GM19035 (cell line): ENCODE measurements around the gene LUZP2.

Experiments
- ATAC-seq: cut with Tn5 transposase; IDR thresholded peaks from one replicate; pipeline ENCODE4 v1.9.1; 2021; ENCODE audit not compliant: unreplicated experiment

Gene LUZP2

DNA sequence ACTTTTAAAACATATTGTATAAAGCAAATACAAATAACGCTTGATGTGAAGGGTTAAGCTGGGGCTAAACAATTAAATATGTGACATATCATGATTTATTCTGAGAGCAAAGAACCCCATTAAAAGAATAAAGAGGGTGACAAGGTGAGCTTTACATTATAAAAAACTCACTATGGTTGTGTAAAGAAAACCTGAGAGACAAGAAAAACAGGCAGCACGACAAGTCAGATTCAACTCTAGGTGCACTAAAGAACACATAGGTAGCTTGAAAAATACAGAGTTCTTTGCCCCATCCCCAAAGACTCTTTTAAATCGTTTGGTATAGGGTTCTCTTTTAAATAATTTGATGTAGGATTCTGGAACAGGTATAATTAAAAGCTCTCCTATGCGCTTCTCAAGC lies 63.5 kb downstream of the LUZP2 start:
- ATAC-seq = no peak

DNA sequence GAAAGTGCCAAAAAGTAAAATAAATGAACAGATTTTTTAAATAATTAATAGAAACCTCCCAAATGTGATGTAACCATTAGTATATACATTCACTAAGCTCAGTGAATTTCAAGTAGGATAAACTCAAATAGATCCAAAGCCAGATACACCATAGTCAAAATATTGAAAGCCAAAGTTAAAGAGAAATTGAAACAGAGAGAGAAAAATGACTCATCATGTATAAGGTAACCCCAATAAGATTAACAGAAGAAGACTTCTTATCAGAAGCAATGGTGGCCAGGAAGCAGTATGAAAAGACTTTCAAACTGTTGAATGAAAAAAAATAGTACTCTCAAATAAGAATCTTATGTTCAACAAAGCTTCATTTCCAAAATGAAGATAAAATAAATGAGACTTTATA lies 70.5 kb downstream of the LUZP2 start:
- no peak for ATAC-seq

DNA sequence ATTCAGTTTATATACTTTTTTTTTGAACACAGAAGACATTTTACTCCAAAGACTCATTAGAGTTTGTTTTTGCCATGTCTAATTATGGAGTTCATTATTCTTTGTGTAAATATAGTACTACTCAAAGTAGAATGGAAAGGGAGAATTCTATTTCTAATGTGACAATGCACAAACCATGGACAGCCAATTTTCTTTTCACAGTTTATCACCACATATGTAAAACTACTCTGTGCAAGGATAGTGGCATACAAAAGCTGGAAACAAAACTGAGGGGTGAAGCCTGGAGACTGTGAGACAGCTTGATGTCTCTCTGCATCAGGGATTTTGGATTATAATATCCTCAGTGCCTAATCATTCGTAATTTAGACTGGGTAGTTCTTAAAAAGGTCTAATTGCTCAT lies 75.5 kb downstream of the LUZP2 start:
- no peak for ATAC-seq

DNA sequence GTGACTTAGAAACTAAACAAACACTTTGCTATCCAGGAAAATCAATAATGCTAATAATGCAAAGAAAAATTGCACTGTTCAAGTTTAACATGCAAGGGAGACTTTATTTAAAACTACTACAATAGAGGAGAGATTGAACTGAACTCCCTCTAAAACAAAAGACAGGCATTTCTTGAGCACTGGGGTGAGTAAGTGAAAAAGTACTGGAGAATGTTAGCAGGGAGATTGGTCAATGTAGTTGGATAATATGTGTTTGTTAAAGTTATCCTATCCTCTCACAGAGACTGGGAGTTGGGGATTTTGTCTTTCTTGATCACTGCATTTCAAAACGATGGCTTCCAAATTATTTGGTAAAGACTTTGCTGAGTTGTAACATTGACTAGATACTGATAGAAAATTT lies 77.6 kb downstream of the LUZP2 start:
- ATAC-seq = no peak

DNA sequence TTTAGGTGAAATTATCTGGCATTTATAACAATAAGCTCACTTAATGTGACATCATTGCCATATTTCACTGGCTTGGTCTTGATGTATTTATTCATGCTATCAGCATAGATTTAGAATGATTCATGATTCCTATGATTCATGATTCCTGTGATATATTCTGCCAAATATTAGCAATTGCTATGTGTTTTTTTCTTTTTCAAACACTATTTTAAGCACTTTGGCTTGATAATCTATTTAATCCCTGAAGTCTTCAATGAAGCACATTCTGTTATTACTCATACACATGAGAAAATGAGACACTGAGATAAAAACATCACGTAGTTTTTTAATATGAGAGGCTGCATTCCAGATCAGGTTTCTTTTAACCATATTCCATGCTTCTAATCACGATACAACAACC lies 78.5 kb downstream of the LUZP2 start:
- ATAC-seq = no peak

DNA sequence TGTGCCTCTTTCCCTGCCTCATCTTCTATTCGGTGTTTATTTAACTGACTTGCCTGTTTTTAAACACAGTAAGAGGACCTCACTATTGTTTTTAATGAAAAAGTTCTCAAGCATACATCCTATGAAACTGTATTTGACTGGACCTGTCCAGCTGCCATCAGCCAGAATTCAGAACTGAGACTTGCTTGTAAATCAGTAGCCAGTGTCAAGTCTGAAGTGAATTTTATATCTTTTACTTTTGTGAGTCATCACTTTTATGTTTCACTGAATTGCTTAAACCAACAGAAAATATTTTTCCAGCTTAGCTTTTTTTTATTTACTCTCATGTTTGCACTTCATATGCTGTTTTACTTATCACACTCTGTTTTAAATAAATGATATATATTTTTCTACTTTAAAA lies 88.3 kb downstream of the LUZP2 start:
- no peak for ATAC-seq

DNA sequence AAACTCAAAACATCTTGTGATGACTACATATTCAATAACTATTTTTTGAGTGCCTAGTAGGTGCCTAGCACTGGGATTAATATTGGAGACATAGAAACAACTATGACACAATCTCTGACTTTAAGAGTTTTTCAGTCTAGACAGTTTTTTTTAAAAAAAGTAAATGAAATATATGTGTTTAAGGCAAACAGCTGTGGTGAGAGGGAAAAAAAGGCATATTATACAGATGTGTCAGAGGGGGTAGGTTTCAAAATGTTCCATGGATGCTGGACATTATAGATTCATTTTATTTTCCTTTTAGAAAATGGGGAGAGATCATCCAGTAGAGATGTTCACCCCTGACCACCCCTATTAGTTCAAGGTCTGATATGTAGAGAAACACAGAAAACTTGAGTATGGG lies 90.8 kb downstream of the LUZP2 start:
- no peak for ATAC-seq

DNA sequence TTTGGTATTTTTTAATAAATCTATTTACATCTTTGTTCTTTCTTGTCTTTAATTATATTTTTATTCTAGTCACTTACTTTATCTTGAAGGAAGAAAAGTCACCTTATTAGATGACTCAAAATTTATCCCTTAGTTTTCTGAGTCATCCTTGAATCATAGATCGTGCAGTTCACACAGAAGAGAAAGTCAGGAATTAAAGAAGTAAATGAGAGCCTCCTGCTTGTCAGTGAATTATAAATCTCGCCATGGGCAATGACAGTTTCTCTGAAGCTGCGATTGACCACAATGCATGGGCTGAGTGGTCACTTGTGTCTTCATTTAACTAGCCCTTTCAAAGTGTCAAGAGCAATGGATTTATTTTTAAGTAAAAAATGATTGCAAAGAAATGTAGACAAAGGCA lies 91.2 kb downstream of the LUZP2 start:
- no peak for ATAC-seq

DNA sequence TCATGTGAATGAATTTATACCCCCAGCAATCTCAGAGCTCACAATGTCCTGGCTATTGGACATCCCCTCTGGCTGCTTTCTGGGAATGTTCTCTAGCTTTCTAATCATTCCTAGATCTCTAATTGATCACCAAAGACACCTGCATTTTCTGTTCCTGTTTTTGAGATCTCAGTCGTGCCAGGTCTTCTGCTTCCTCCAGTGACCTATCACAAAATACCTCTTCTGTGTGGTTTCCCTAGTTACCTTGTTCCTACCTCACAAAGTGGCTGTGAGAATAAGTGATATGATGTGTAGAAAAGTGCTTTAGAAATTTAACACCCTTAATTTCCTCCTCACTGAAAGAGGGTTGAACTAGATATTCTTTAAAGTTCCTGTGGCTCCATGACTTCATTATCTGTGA lies 92.2 kb downstream of the LUZP2 start:
- no peak for ATAC-seq

DNA sequence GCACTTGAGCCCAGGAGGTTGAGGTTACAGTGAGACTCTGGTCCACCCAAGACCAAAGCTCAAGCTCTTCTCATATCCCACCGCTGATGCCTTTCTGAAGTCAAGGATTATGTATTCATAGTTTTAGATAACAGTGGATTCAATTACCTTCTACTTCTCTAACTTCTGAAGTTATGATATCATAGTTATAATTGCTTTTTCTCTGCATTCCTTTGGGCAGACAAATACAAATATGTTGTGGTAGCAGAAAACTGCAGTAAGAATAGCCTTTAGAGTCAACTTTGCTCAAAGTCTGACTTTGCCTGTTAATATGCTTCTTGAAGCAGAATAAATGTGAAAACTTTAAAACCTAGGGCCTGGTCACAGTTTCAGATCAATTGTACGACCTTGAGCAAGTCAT lies 94.4 kb downstream of the LUZP2 start:
- ATAC-seq = no peak

DNA sequence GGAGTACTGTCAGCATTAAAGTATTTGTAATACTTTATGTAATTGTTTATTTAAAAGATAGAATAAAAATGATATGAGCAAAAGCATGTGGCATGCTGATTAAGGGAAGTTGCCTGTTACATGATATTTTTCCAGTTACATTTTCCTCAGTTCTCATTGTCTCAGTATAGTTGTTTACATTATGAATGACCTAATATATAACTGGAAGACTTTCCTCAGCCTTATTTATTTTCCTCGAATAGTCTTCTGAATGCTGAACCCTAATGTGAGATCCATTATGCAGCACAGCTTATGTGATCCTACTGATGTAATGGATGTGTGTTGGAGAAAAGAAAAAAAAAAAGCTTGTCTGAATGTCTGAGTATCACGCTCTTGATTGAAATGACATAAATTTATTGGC lies 95.5 kb downstream of the LUZP2 start:
- no peak for ATAC-seq

DNA sequence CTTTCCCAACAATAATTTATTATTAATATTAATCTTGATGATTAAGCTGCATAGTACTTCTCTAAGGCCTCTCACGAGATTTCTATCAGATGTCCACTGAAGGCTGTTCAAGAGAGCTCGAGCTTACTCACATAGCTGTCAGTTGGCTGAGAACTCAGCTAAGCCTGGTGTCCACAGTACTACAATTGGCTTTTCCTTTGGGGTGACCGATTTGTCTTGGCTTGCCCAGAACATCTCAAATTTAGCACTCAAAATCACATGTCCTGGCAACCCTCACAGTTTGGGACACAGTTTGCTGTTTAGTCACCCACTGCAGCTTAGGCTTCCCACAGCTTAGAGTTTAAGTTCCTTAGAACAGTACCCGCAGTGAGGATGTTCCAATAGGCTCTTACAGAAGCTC lies 96.5 kb downstream of the LUZP2 start:
- ATAC-seq = no peak

DNA sequence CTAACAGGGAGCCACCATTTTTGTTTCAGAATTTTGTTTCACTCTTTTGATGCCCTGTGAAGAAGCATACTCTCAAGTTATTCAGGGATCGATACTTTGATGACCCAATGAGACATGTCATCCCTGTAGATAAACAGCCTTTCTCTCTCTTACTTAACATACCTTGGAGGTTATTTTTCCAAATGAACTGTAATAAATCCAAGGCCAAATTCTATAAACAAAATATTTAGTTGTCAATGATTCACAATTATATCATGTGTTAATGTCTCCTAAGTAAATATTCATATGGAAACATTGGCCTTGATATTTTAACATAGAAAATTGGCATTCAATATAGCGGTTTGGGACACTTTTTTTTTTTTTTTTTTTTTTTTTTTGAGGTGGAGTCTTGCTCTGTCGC lies 97.5 kb downstream of the LUZP2 start:
- no peak for ATAC-seq

DNA sequence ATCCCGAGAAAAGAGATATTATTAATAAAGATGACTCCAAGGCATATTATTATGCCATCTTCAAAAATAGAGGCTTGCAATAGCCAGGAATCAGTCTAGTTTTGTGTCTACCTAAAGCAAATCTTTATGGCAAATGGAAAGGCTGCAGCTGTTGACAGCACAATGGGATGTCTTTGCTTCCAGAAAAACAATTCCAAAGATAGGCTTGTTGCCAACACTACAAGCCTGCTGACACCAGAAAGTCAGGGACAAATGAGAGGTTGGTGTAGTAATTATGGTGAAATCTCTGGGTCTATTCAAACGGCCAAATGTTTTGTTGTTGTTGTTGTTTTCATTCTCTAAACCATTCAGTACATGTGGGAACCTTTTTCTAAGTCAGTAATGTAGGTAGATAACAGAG lies 101.8 kb downstream of the LUZP2 start:
- ATAC-seq = no peak

DNA sequence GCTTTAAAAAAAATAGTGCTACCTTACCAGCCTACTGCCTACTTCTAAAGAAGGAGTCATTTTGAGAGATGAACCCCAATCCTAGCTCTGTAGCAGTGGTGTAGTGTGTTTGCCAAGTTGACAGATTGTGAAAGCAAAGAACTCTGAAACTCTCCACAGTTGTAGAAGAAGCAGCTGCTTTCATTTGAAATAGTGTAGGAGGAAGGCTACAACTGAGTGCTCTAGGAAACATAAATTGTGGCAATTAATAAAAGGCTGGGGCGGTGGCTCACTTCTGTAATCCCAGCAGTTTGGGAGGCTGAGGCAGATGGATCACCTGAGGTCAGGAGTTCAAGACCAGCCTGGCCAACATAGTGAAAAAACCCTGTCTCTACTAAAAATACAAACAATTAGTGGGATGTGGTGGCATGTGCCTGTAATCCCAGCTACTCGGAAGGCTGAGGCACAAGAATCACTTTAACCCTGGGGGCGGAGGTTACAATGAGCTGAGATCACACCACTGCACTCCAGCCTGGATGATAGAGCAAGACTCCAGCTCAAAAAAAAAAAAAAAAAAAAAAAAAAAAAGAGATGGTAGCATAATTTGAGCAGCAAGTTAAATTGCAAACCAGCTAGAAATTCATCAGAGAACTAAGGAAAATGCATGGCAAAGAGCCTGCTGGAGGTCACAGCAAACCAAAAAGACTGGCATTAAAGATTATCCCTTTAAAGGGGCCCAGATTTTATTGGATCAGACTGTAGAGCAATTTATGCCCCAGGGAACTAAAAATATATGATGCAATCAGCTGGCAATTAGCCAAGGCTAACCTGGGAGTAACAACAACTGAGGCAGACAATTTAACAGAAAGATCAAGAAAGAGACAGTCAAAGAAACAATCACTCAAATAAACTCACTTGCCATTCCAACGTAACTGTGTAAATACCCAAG lies 112.6 kb downstream of the LUZP2 start:
- ATAC-seq = no peak

DNA sequence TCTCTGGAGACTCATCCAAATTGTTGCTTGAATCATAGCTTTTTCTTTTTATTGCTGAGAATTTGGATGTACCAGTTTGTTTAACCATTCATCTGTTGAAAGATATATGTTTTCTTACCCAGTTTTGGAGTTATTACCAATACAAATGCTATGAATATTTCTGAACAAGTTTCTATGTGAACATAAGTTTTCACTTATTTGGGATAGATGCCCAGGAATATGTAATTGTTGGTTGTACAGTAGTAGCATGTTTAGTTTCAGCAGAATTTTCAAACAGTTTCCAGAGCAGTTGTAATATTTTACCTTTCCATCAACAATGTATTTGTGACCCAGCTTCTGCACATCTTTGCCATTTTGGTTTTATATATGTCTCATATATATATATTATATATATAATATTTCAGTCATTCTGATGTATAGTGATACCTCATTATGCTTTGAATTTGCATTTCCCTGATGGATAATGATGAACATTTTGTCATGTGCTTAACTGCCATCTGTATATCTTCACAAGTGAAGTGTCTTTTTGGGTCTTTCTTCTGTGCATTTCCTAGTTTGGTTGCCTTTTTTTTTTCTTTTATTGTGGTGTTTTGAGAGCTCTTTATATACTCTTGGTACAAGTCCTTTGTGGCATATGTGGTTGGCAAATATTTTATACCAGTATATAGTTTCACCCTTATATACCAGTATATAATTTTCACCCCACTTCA lies 118.8 kb downstream of the LUZP2 start:
- no peak for ATAC-seq

DNA sequence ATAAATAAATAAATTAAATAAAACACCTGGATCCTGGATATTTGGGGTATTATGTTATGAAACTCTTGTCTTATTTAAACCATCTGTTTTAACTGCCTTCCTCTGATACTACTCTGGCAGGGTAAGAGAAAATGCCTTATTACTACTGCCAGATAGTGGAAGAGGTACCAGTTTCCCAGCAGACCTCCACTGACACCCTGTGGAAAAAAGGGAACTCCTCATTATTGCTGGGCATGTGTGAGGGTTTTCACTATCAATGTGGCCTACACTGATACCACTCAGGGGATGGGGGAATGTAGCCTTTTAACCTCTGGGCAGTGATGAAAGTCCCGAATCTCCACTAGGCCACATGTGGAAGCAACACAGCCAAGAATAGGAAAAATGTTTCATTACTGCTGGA lies 121.0 kb downstream of the LUZP2 start:
- no peak for ATAC-seq

DNA sequence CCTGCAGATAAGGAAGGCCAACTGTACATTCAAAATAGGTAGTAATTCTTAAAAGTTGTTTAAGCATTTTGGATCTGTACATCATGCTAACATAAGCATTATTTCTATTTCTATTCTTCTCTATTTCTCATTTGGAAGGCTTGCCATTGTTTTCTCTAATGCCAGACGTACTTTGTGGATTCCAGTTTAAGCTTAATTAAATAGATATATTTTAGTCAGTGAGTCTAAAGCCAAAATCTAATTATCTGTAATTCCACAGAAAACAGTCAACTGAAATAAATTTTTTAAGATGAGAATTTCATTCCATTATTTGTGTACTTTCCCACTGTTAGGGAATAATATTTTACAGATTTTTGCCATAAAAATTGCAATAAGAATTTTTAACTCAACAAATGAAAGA lies 123.0 kb downstream of the LUZP2 start:
- ATAC-seq = no peak

DNA sequence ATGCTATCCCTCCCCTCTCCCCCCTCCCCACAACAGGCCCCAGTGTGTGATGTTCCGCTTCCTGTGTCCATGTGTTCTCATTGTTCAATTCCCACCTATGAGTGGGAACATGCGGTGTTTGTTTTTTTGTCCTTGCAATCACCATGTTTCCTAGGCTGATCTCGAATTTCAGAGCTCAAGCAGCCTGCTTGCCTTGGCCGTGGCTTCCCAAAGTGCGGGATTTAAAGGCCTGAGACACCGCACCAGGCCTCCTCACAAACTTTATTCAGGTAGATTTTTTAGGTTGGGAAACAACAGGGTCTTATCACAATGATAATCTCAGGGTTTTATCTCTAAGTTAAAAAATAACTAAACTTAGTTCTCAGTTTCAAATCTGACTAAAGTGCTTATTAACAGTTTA lies 125.4 kb downstream of the LUZP2 start:
- ATAC-seq = no peak

DNA sequence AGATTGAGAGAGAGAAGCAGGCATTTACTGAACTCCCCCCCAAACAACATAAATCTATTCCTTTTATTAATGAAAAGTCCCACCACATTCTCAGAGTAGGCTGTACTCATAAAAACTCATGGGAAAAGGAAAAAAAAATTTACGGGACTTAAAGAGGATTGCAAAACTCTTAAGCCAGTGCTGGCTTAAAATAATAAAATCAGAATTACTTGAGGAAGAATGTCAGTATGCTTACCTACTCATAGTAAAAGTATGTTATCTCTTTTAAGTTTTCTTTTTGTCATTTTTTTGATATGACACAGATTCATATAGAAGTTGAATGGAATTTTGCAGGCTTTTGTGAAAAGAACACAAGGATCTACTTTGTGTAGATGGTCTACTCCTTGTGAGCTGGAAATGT lies 126.3 kb downstream of the LUZP2 start:
- ATAC-seq = no peak

DNA sequence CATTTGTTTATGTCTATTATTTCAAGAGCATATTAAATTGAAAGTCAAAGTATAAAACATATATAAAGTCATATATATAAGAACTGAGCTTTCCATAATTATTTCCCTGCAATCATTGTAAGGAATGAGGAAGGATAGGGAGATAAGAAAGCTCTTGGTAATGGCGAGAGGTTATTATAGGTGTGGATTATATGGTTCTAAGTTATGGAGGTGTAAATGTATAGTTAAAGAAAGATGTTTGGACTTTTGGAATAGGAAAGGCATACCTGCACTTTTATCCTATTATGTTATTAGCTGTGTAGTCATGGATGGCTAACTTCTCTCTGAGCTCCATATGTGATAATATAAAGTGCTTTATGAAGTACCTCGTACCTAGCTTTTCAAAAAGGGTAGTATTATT lies 127.6 kb downstream of the LUZP2 start:
- ATAC-seq = no peak

DNA sequence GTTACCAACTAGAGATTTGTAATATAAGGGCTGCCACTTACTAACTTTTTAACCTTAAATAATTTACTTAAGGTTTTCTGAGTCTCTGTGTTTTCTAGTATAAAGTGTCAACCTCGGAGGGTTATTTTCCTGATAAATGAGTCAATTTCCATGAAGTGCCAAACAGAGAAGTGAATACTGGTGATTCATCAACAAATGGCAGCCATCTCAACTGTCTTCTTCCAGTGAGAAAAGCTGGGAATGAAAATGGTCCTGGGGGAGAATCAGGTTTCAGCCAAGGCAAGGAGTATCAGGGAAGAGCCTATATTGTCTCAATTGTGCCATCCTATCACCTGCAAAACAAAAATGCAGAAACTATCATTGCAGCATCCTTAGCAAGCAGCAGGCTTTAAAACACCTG lies 129.1 kb downstream of the LUZP2 start:
- ATAC-seq = no peak
